DND-41 (cell line): Measurements from ENCODE around the gene ADAMTS1.

ENCODE experiments used
- ATAC-seq: fragments of 200-7000 bp; cut with Tn5 transposase; 3 replicates; pipeline ENCODE4 v1.9.1; 2021; ENCODE audit warnings: low read depth; ENCODE audit not compliant: insufficient read depth
- DNase-seq: peaks from one replicate; pipeline ENCODE4 v3.0.0-alpha.2; 2020
- H2AFZ ChIP-seq: 2 replicates; pipeline ENCODE4 v1.6.0; 2012; ENCODE audit warnings: low read depth, low read length
- H3K27ac ChIP-seq: 2 replicates; pipeline ENCODE4 v1.5.1; 2012; ENCODE audit warnings: low read length, inconsistent platforms
- H3K27me3 ChIP-seq: fragments of 200-600 bp; sonication (generic); 2 replicates; pipeline ENCODE4 v1.6.0; 2012; ENCODE audit warnings: low read length, mild to moderate bottlenecking, inconsistent platforms; ENCODE audit not compliant: insufficient read depth, poor library complexity
- H3K36me3 ChIP-seq: 2 replicates; pipeline ENCODE4 v1.5.1; 2012; ENCODE audit warnings: low read length, inconsistent platforms; ENCODE audit not compliant: insufficient read depth
- H3K4me1 ChIP-seq: 2 replicates; pipeline ENCODE4 v1.5.1; 2012; ENCODE audit warnings: mild to moderate bottlenecking, low read length; ENCODE audit not compliant: insufficient read depth
- H3K4me2 ChIP-seq: 2 replicates; pipeline ENCODE4 v1.6.0; 2012; ENCODE audit warnings: mild to moderate bottlenecking, moderate library complexity, low read length, inconsistent platforms; ENCODE audit not compliant: insufficient read depth
- H3K4me3 ChIP-seq, 2 experiments: fragments of 200-600 bp in 1 of 2; shearing (Covaris generic) in 1 of 2; 2 replicates each; pipeline ENCODE4 v1.5.1; 2012 to 2016; ENCODE audit warnings: inconsistent platforms in 2 of 2, low read length in 2 of 2, mild to moderate bottlenecking in 2 of 2, low read depth in 1 of 2, moderate library complexity in 1 of 2
- H3K79me2 ChIP-seq: 2 replicates; pipeline ENCODE4 v1.6.0; 2012; ENCODE audit warnings: low read length, inconsistent platforms; ENCODE audit not compliant: insufficient read depth
- H3K9ac ChIP-seq: 2 replicates; pipeline ENCODE4 v1.6.0; 2012; ENCODE audit warnings: low read depth, mild to moderate bottlenecking, inconsistent platforms, low read length, moderate library complexity
- H3K9me3 ChIP-seq: 2 replicates; pipeline ENCODE4 v1.5.1; 2012; ENCODE audit warnings: low read length, moderate library complexity, mild to moderate bottlenecking, inconsistent platforms; ENCODE audit not compliant: insufficient read depth, severe bottlenecking
- H4K20me1 ChIP-seq: 2 replicates; pipeline ENCODE4 v1.6.0; 2012; ENCODE audit warnings: low read length; ENCODE audit not compliant: insufficient read depth
- EZH2 ChIP-seq: IDR thresholded peaks from 3 replicates; pipeline ENCODE4 v1.6.1; 2012; ENCODE audit warnings: borderline replicate concordance, low read depth, mild to moderate bottlenecking, moderate library complexity, low read length, inconsistent platforms; ENCODE audit not compliant: severe bottlenecking
- TF ChIP-seq, protein P1 (sequence below): IDR thresholded peaks from 2 replicates; pipeline ENCODE4 v1.5.1; 2012; ENCODE audit warnings: borderline replicate concordance, low read length, moderate library complexity, mild to moderate bottlenecking; ENCODE audit not compliant: poor library complexity, severe bottlenecking; ENCODE audit errors: extremely low read depth

Gene ADAMTS1

DNA sequence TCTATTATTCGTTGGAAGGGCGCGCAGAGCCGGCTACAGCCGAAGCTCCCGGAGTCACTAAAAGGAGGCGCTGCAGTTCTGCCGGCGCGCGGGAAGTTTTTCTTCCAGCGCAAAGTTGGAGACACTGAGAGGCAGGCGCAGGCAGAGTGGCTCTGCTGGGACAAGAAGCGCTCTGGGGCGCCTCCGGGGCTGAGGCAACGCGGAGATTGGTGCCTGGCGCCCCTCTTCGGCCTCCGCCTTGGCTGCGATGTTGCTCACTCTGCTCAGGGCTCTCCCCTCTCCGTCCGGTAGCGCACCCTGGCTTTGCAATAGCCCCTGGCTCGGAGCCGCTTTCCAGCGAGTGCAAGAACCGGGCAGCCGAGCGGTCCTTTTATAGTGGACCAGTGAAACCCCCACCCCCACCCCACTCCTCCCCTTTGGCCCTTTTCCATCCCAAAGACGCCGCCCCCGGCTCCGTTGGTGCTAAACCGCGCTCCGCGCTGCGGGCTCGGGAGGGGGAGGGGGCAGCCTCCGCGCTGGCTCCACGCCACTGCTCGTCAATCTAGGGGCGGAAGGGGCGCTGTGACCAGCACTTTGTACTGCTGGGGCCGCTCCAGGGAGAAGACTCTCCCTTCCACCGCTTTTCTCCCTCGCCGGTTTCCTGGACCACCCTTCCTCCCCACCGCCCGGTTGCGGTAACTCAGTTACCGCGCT lies at the start of gene ADAMTS1:
Gene ADAMTS1, minus strand, starts transcription at position 344 of the 693 bp plus-strand sequence. CDS start 455 bp downstream, outside the sequence.
- ATAC-seq (no peak), DNase-seq (no peak)
- H3K27me3 ChIP-seq: no peaks in the 10 kb centered on the region
- H3K9ac ChIP-seq: no peak within 1 kb of the TSS
- no peaks in the 10 kb centered on the region for H4K20me1 ChIP-seq
- no peak within 1 kb of the TSS for H3K4me2 ChIP-seq
- H2AFZ ChIP-seq: no peak within 1 kb of the TSS
- TF ChIP-seq, protein P1, sequence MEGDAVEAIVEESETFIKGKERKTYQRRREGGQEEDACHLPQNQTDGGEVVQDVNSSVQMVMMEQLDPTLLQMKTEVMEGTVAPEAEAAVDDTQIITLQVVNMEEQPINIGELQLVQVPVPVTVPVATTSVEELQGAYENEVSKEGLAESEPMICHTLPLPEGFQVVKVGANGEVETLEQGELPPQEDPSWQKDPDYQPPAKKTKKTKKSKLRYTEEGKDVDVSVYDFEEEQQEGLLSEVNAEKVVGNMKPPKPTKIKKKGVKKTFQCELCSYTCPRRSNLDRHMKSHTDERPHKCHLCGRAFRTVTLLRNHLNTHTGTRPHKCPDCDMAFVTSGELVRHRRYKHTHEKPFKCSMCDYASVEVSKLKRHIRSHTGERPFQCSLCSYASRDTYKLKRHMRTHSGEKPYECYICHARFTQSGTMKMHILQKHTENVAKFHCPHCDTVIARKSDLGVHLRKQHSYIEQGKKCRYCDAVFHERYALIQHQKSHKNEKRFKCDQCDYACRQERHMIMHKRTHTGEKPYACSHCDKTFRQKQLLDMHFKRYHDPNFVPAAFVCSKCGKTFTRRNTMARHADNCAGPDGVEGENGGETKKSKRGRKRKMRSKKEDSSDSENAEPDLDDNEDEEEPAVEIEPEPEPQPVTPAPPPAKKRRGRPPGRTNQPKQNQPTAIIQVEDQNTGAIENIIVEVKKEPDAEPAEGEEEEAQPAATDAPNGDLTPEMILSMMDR: no peak
- no peak for TF ChIP-seq EZH2
- no peak within 1 kb of the TSS for H3K4me3 ChIP-seq
- peaks cover 56% of the 10 kb centered on the region for H3K4me1 ChIP-seq
- no peaks in the 10 kb centered on the region for H3K79me2 ChIP-seq
- no peaks in the 10 kb centered on the region for H3K36me3 ChIP-seq
- no peaks in the 10 kb centered on the region for H3K9me3 ChIP-seq
- H3K27ac ChIP-seq: no peak within 1 kb of the TSS

DNA sequence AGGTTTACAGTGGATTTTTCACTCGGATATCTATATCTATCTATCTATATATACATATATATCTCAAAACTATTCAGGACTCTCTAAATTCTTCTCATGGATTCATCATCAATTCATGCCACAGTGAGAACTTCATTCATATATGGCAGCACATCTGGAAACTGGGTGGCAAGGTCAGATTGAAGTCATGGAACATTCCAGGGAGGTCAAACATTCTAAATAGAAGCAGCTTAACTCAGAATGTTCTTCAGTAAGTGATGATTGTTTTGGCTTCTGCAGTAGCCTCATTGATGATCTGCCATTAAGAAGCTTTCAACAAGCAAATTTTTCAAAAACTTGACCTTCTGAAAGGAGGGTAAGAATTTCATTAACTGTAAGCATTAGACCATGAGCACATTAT lies 46.9 kb upstream of the ADAMTS1 start:
- Histone ChIP-seq H3K36me3 (no peaks in the 10 kb centered on the region), H3K4me3 (no peak overlapping the region), H3K27me3 (no peaks in the 10 kb centered on the region), H4K20me1 (no peaks in the 10 kb centered on the region), H3K79me2 (no peaks in the 10 kb centered on the region), H3K4me1 (no peaks in the 10 kb centered on the region), H3K4me2 (no peak overlapping the region), H3K9ac (no peak overlapping the region), H2AFZ (no peak overlapping the region), H3K9me3 (no peaks in the 10 kb centered on the region), H3K27ac (no peak overlapping the region)
- DNase-seq (no peak), ATAC-seq (no peak)
- TF ChIP-seq, protein P1: no peak
- no peak for TF ChIP-seq EZH2

DNA sequence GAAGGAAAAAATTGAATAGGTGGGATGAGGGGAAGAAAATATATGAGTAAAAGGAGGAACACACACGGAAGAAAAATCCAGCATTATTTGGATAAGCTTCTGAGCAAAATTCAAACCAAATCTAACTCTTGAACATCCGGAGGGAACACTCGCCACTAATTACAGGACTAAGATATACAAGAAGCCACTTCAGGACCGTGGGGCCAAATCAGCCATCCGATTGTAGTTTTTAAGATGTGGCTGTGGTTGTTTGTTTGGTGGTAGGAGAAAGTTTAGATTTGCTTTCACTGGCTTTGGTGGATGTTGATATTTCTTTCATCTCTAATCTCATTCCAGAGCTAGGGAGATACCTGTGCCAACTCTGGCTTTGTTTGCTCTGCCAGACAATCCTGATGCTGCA lies 43.7 kb upstream of the ADAMTS1 start:
- Histone ChIP-seq H3K27ac (no peak overlapping the region), H3K36me3 (no peaks in the 10 kb centered on the region), H3K4me2 (no peak overlapping the region), H3K4me3 (no peak overlapping the region), H3K9ac (no peak overlapping the region), H3K9me3 (no peaks in the 10 kb centered on the region), H3K27me3 (no peaks in the 10 kb centered on the region), H2AFZ (no peak overlapping the region), H3K79me2 (no peaks in the 10 kb centered on the region), H3K4me1 (no peaks in the 10 kb centered on the region), H4K20me1 (no peaks in the 10 kb centered on the region)
- ATAC-seq (no peak), DNase-seq (no peak)
- TF ChIP-seq, protein P1: no peak
- TF ChIP-seq EZH2: no peak

DNA sequence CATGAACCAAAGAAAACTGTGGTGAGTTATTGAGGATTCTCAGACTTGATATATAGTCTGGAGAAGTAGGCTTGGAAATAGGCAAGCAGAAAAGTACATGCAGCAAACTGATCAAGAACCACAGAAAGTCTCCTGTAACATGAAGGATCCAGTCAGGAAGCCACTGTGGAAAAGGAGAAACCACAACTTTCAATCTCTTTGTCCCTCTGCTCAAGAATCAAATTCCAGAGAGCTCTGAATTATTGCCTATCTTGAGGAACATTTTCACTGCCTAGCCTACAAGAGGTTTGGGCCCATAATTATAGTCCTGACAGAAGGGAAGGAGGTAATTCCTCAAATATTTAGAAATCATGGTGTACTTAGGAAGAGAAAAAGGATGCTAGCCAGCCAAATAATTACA lies 43.0 kb upstream of the ADAMTS1 start:
- H4K20me1 ChIP-seq: no peaks in the 10 kb centered on the region
- H3K9ac ChIP-seq: no peak overlapping the region
- DNase-seq (no peak), ATAC-seq (no peak)
- H3K4me3 ChIP-seq: no peak overlapping the region
- H2AFZ ChIP-seq: no peak overlapping the region
- H3K9me3 ChIP-seq: no peaks in the 10 kb centered on the region
- no peaks in the 10 kb centered on the region for H3K27me3 ChIP-seq
- H3K36me3 ChIP-seq: no peaks in the 10 kb centered on the region
- no peaks in the 10 kb centered on the region for H3K79me2 ChIP-seq
- TF ChIP-seq, protein P1: no peak
- no peak for TF ChIP-seq EZH2
- no peaks in the 10 kb centered on the region for H3K4me1 ChIP-seq
- H3K4me2 ChIP-seq: no peak overlapping the region
- H3K27ac ChIP-seq: no peak overlapping the region
